Activated CD4-positive, alpha-beta T cell treated with anti-CD3 and anti-CD28 coated beads, Interleukin-2, Interleukin-4, amounts not matched to agents 100 ng/mL and 50 ng/mL, durations not matched to agents 16 hours and 8 hours (primary cell): ENCODE results near the gene PTK6.
A peak's percentile ranks its signal among the peaks of the same experiment; 100 is the strongest.

Experiments used
- DNase-seq: peaks from one replicate; pipeline ENCODE4 v3.0.0-alpha.2; 2020; ENCODE audit warnings: low spot score

The PTK6 gene

DNA sequence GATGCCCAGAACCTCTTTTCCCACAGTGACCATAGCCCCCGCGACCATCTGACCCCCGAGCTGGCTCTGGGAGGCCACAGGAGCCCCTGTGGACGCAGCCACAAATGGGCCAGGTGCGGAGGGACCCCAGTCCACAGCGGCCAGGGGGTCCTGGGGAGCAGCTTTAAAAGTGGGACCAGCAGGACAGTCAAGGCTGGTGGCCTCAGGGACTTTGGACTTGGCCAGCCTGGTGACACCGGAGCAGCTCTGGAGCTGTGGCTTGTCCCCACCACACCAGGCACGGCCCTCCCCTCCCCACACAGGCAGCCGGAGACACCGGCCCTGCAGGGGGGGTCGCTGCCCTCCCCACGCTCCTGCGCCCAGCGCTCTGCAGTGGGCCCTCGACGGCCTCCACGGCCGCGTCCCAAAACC is 20.3 kb upstream of the PTK6 start:
- no peak for DNase-seq

- DNase-seq, result no peak
These were observed 19.8 kb upstream of the PTK6 start for GRCh38 chr20:63556873-63557478.

DNA sequence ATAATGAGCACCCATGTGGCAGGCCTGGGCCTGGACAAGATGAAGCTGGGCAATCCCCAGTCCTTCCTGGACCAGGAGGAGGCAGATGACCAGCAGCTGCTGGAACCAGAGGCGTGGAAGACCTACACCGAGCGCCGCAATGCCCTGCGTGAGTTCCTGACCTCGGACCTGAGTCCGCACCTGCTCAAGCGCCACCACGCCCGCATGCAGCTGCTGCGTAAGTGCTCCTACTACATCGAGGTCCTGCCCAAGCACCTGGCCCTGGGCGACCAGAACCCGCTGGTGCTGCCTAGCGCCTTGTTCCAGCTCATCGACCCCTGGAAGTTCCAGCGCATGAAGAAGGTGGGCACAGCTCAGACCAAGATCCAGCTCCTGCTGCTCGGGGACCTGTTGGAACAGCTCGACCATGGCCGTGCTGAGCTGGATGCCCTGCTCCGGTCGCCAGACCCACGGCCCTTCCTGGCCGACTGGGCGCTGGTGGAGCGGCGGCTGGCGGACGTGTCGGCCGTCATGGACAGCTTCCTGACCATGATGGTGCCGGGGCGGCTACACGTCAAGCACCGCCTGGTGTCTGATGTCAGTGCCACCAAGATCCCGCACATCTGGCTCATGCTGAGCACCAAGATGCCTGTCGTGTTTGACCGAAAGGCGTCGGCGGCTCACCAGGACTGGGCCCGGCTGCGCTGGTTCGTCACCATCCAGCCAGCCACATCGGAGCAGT is 18.6 kb upstream of the PTK6 start:
- no peak for DNase-seq

DNA sequence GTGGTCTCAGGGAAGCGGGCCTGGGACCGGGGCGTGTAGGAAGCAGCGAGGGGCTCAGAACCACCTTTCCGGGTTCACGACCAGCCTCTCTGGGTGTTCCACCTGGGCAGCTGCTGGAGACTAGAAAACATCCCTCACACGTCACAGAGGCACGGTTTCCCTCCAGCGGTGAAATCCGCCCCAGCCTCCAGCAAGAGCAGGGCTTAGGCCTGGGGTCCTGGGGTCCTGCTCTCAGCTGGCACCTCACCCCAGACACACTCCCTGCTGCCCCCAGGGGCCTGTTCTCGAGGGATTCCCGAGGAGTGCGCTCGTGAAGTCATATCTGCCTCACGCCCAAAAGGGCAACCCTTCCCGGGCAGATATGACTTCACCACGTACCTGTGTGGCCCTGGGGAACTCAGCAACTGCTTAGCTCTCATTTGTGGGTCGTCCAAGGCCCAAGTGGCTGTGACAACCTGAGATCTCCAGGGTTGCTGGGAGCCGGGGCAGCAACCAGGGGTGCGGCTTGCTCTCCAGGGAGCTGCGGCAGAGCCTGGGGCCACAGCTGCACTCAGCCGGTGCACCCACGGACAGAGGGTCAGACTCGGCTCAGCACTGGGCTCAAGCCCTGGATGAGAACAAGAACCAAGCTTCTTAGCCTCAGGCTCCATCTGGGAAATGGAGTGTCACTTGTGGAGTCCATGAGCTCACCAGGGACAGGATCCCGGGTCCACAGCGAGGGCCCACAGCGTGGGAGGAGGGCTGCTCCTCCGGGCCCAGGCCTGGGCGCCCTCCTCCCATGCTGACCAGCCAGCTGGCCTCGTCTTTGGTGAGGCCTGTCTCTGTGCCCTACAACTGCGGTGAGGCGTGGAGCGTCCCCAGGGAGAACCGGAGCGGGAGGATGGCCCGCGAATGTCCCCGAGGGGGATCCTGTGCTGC is 17.4 kb upstream of the PTK6 start:
- DNase-seq, result no peak

GRCh38 chr20:63553933-63554290 is 16.7 kb upstream of the PTK6 start, which contains the start of gene FNDC11:
Gene FNDC11 (plus strand): TSS chr20:63554159. CDS start chr20:63555664, 1,505 bp downstream.
- no peak for DNase-seq

DNA sequence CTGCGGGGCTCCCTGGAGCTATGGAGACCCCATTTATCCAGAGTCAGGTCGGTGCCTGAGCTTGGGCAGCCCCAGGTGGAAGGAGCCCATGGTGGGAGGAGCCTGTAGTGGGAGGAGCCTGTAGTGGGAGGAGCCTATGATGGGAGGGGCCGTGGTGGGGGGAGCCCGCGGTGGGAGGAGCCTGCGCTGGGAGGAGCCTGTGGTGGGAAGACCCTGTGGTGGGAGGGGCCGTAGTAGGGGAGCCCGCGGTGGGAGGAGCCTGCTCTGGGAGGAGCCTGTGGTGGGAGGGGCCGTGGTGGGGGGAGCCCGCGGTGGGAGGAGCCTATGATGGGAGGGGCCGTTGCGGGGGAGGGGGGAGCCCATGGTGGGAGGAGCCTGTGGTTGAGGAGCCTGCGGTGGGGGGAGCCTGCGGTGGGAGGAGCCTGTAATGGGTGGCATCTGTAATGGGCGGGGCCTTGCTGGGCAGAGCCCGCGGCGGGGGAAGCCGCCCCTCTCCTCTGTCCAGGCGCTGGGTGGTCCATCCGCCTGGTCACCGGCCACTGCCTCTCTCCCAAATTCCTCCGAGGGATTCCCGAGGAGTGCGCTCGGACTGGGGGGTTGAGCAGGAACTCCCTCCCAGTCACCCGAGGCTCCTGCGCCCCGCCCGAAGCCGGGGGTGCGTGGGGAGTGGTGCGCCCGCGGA is 16.2 kb upstream of the PTK6 start:
- peak; percentile 74 for DNase-seq

GRCh38 chr20:63552481-63553249 is 15.5 kb upstream of the PTK6 start:
- peak; percentile 27 for DNase-seq

DNA sequence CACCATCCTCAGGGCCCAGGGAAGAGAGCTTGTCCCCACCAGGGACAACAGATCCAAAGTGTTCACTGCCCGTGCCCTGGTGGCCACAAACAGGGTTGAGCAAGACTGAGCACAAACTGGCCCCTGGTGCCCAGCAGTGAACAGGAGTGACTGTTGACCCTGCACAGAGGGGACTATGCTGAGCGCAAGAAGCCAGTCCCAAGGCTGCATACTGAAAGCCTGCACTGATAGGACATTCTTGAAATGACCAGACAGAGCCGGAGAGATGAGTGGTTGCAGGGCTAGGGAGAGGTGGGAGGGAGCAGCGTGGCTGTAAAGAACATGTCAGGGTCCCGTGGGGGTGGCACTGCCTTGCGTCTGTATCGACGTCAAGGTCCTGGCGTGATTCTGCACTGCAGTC is 13.9 kb upstream of the PTK6 start:
- no peak for DNase-seq

GRCh38 chr20:63549679-63550282 is 12.6 kb upstream of the PTK6 start:
- DNase-seq, result no peak

GRCh38 chr20:63549019-63549418 is 11.8 kb upstream of the PTK6 start:
- no peak for DNase-seq

GRCh38 chr20:63548542-63548941 is 11.4 kb upstream of the PTK6 start:
- DNase-seq, result no peak

DNA sequence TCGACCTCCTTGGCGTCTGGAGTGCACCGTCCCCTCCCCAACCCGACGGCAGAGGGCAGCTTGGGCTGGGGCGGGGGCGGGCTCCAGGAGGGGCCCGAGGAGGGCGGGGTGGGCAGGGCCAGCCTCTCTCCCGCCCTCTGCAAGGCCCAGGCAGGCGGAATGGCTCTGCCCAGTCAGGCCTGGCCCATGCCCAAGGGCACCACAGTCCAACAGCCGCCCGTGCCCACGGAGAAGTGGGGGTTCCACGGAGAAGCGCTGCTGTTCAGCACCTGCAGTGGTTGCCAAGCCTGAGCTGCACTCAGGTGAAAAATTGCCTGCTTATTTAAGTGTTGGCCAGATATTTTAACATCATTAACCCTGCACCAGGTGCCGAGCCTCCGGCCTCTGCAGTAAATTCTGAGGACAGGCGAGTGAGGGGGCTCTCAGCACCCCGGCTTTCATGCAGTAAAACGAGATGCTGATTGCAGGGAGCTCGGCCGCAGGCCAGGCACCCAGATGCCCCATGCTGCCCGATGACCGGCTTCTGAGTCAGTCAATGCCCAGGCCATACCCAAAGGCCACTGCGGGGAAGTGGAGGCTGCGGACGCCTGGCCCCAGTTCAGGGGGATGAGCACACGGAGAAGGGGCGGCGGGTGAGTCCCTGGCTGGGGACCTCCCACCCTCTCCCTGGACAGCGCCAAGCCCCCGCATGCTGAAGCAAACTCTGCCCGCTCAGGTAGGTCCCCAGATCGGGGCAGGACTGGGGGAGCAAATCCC is 10.7 kb upstream of the PTK6 start, which contains the start of gene SRMS:
SRMS (minus strand) TSS at position 25 of the 756 bp plus-strand sequence. CDS start 286 bp downstream, outside the sequence.
- DNase-seq, result no peak

DNA sequence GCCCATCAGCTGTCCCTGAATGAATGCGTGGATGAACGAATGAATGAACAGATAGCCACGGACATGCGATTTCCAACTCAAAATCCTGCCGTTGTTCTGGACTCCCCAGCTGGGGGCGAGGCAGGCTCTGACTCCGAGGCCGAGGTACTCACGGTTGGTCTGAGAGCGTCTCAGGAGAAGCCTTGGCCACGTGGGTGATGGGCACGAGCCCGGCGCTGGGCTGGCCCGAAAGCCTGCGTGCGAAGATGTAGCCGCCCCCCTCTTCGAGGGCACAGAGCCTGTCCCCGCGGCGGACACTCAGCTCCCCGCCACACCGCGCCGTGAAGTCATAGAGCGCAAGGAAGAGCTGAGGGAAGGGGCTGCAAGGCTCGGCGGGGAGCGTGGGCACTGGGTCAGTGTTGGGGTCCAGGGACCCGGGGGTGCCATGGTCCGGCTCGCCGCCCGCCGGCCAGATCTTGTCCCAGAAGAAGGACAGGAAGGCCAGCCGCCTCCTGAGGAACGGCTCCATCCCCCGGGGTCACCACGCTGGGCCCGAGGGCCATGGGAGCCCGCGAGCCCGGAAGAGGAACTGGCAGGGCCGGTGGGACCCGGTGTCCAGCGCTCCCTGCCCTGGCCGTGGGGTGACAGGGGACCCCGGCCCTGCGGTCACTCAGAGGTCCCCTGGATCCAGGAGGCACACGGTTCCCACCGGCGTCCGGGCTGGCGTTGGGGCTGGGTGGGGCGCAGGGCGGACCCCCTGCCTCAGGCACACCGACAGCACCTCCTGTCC is 10.0 kb upstream of the PTK6 start:
- DNase-seq, result no peak

- DNase-seq, result no peak
These were observed 9.2 kb upstream of the PTK6 start for GRCh38 chr20:63546256-63546955.

DNA sequence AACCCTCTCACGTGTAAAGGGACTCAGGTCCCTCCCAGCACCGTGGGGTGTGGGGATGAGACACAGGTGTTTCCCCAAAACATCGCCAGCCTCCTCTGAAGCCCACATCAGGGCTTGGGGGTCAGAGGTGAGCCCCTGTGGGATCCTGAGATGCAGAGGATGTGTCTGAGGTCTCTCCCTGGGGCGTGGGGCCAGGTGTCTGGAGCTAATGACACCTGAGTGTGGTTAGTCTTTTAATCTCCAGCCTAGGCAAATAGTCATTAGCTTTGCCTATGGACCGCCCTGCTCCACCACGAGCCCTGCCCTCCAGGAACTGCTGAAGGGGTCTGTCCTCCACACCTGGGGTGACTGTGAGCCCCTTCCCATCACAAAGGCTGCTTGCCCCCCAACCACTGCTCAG is 8.6 kb upstream of the PTK6 start:
- no peak for DNase-seq

- no peak for DNase-seq
These were observed 7.9 kb upstream of the PTK6 start for GRCh38 chr20:63544958-63545516.

DNA sequence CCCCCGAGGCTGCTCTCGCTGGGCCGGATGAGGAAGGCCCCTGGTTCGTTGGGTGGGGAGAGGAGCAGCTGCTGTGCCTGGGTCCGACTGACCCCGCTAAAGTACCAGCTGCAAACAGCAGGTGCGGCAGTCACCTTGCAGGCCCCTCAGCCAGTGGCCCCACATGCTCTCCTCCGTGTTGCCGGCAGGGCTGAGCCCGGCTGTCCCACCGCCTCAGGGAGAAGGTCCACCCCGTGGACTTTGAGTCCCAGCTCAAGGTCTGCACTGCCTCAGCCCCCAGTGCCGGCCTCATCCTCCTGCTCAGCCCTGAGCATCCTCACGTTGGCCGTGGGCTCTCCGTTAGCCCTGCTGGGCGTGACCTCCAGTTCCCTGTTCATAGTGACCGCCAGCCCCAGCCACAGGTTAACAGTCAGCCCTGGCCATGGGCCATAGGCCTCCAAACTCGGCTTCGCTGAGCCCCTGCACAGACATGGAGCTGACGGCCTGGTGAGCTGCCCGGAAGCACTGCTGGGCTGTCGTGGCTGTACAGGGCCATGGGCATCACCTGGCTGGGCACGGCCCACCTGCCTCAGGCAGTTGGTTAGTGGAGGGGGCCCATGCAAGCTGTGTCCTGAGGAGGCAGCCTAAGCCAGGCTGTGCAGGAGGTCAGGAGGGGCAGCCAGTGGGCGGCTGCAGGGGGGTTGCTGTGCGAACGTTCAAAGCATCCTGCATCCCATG is 7.2 kb upstream of the PTK6 start:
- DNase-seq, result no peak

DNA sequence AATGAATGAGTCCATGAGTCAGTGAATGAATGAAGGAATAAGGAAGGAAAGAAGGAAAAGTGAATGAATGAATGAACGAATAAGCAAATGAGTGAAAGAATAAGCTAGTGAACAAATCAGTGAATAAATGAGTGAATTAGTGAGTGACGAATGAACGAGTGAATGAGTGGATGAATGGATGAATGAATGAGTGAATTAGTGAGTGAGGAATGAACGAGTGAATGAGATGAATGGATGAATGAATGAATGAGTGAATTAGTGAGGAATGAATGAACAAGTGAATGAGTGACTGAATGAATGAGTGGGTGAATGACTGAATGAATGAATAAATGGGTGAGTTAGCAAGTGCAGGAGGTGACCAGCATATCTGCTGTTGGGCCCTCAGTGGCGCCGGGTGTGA is 6.6 kb upstream of the PTK6 start:
- DNase-seq, result no peak
